ENCODE results near the gene SLCO2A1.

SLCO2A1 gene

DNA sequence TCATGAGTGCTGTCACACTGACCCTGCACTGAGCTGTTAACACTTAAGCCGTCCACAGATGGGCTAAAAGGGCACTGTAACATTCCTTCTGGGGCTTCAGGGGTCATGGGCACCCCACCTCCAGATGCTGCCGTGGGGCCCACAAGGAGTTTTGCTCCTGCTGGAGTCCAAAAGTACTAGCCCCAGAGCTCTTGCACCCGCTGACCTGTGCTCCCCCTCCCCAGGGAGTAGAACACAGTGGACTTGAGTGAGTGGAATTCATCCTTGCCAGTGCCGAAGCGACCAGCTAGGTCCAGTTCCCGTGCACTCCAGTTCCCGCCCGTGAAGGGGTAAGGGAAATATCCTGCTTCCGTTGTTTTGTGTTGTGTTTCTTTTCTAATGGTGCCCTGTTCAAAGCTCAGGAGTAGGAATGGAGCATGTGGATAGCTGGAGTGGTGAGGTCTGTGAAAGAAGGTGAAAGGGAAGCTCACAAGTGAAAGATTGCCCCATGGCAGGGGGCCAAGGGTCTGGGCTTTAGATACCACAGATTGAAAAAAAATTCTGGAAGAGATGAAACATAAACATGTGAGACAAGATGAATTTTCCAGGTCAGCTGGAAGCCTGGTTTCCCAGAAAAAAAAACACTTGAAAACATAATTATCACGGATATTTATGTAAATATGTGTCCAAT lies 36.6 kb downstream of the SLCO2A1 start:
- TF ChIP-seq, protein P1, sequence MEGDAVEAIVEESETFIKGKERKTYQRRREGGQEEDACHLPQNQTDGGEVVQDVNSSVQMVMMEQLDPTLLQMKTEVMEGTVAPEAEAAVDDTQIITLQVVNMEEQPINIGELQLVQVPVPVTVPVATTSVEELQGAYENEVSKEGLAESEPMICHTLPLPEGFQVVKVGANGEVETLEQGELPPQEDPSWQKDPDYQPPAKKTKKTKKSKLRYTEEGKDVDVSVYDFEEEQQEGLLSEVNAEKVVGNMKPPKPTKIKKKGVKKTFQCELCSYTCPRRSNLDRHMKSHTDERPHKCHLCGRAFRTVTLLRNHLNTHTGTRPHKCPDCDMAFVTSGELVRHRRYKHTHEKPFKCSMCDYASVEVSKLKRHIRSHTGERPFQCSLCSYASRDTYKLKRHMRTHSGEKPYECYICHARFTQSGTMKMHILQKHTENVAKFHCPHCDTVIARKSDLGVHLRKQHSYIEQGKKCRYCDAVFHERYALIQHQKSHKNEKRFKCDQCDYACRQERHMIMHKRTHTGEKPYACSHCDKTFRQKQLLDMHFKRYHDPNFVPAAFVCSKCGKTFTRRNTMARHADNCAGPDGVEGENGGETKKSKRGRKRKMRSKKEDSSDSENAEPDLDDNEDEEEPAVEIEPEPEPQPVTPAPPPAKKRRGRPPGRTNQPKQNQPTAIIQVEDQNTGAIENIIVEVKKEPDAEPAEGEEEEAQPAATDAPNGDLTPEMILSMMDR (IDR thresholded peaks at IDR 0.05), result no peak
- H3K4me1 ChIP-seq (ENCODE audit: control insufficient read depth in 1 of 2, insufficient read depth in 1 of 2, low read depth in 1 of 2, low read length in 1 of 2), result no peaks in the 10 kb centered on the region
- no peaks in the 10 kb centered on the region for H3K9me3 ChIP-seq
- no peak overlapping the region for H3K27ac ChIP-seq
- H3K36me3 ChIP-seq, result no peaks in the 10 kb centered on the region
- no peaks in the 10 kb centered on the region for H3K27me3 ChIP-seq
- H3K4me3 ChIP-seq (ENCODE audit: low read depth in 1 of 2, low read length in 1 of 2), result no peak overlapping the region

DNA sequence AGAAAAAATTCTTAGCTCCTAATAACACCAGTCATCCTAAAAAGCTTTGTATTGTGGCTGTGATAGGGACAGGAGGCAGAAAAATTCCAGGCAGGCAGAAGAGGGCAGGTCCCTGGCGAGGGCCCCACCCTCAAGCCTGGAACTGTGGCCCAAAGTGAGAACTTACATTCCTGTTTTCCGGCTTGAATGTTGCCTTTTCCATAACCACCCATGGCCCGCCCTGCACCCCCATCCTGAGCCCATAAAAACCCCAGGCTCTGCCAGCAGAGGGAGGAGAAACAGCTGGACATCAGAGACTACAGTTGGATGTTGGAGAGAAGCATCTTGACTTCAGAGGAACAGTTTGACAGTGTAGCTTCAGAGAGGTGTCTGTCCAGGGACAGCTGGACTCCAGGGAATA lies 37.3 kb downstream of the SLCO2A1 start:
- no peaks in the 10 kb centered on the region for H3K36me3 ChIP-seq
- H3K4me3 ChIP-seq (ENCODE audit: low read depth in 1 of 2, low read length in 1 of 2), result no peak overlapping the region
- H3K27ac ChIP-seq, result no peak overlapping the region
- no peaks in the 10 kb centered on the region for H3K27me3 ChIP-seq
- TF ChIP-seq, protein P1 (IDR thresholded peaks at IDR 0.05), result no peak
- H3K9me3 ChIP-seq, result no peaks in the 10 kb centered on the region
- H3K4me1 ChIP-seq (ENCODE audit: control insufficient read depth in 1 of 2, insufficient read depth in 1 of 2, low read depth in 1 of 2, low read length in 1 of 2), result no peaks in the 10 kb centered on the region

DNA sequence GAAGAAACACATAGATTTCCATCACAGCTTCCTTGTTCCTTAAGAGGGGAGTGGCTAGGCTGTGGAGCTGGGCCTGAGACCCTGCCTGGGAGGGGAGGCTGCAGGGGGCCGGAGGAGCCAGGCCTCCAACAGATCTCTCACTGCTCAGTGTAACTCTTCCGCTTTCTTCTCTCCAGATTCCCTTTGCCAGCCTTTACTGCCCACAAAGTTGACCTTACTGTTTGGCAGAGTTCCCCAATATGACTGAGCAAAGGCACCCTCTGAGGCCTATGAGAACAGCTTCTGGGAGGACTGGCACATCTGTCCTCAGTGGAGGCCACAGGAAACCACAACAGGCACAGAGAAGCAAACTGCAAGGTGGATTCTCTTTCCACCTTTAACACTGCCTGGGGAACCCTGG lies 38.1 kb downstream of the SLCO2A1 start:
- TF ChIP-seq, protein P1 (IDR thresholded peaks at IDR 0.05), result no peak
- Histone ChIP-seq H3K27me3 (no peaks in the 10 kb centered on the region), H3K36me3 (no peaks in the 10 kb centered on the region), H3K9me3 (no peaks in the 10 kb centered on the region), H3K4me1 (ENCODE audit: control insufficient read depth in 1 of 2, insufficient read depth in 1 of 2, low read depth in 1 of 2, low read length in 1 of 2) (no peaks in the 10 kb centered on the region), H3K27ac (no peak overlapping the region), H3K4me3 (ENCODE audit: low read depth in 1 of 2, low read length in 1 of 2) (no peak overlapping the region)

GRCh38 chr3:133991209-133991608 lies 38.5 kb downstream of the SLCO2A1 start:
- TF ChIP-seq, protein P1 (IDR thresholded peaks at IDR 0.05), result no peak
- no peaks in the 10 kb centered on the region for H3K27me3 ChIP-seq
- no peak overlapping the region for H3K4me3 ChIP-seq (ENCODE audit: low read depth in 1 of 2, low read length in 1 of 2)
- no peaks in the 10 kb centered on the region for H3K36me3 ChIP-seq
- no peaks in the 10 kb centered on the region for H3K9me3 ChIP-seq
- H3K4me1 ChIP-seq (ENCODE audit: control insufficient read depth in 1 of 2, insufficient read depth in 1 of 2, low read depth in 1 of 2, low read length in 1 of 2), result no peaks in the 10 kb centered on the region
- H3K27ac ChIP-seq, result no peak overlapping the region

- Histone ChIP-seq H3K27me3 (no peaks in the 10 kb centered on the region), H3K9me3 (no peaks in the 10 kb centered on the region), H3K4me1 (ENCODE audit: control insufficient read depth in 1 of 2, insufficient read depth in 1 of 2, low read depth in 1 of 2, low read length in 1 of 2) (no peaks in the 10 kb centered on the region), H3K27ac (no peak overlapping the region), H3K36me3 (no peaks in the 10 kb centered on the region), H3K4me3 (ENCODE audit: low read depth in 1 of 2, low read length in 1 of 2) (no peak overlapping the region)
- TF ChIP-seq, protein P1 (IDR thresholded peaks at IDR 0.05), result no peak
Measured at GRCh38 chr3:133989936-133990702, 39.6 kb downstream of the SLCO2A1 start.

Data from neutrophil (primary cell).